ENCODE data around the gene OR3A2. TPM values are rescaled to one million over a fixed set of nuclear protein-coding genes. Genes with fewer than 3 reads are reported as not detected.

Gene OR3A2
- total RNA-seq, 1 experiment from 2014 or later = not detected

GRCh38 chr17:3401786-3402185, 15.7 kb upstream of the OR3A2 start:
- WGBS (ENCODE audit: extremely low coverage, insufficient read length, low lambda C conversion rate) = 100% methylated on average over 1 of the region's 2 CpGs
- Mint-ChIP-seq H3K27me3 (ENCODE audit: low read depth) (peaks cover 4% of the 10 kb centered on the region; the same call in 1 of the 2 replicates), H3K36me3 (ENCODE audit: insufficient read depth in 1 of 3, low read depth in 3 of 3) (peaks cover 0 to 19% (median 0%) of the 10 kb centered on the region in 3 experiments; a peak in 2 of 7 replicates), H3K4me3 (no peak overlapping the region), H3K9me3 (peaks cover 62 to 85% of the 10 kb centered on the region in 2 experiments), H3K4me1 (no peaks in the 10 kb centered on the region), H3K27ac (no peak overlapping the region)
- Histone ChIP-seq H3K4me1 (ENCODE audit: insufficient read depth, low read length) (no peaks in the 10 kb centered on the region), H3T11ph (ENCODE audit: low read length) (no peak overlapping the region), H3K27ac (ENCODE audit: insufficient read length, low read depth, low read length) (no peak overlapping the region), H3K9ac (ENCODE audit: extremely low read depth, insufficient read length, low read length) (no peak overlapping the region), H2BK12ac (ENCODE audit: insufficient read length, low read depth, low read length) (no peak overlapping the region), H2BK20ac (ENCODE audit: low read depth, low read length, poor library complexity, severe bottlenecking) (no peak overlapping the region), H2BK15ac (ENCODE audit: low read depth, low read length) (no peak overlapping the region), H3K79me1 (ENCODE audit: insufficient read depth, low read depth, low read length, poor library complexity, severe bottlenecking) (no peaks in the 10 kb centered on the region), H3K23ac (ENCODE audit: insufficient read length, low read depth, low read length) (no peak overlapping the region), H4K5ac (ENCODE audit: insufficient read length, low read depth, low read length) (no peak overlapping the region), H3K79me2 (ENCODE audit: insufficient read depth, low read length) (no peaks in the 10 kb centered on the region), H3K18ac (ENCODE audit: insufficient read length, low read depth, low read length) (no peak overlapping the region), H2AFZ (ENCODE audit: low read length) (no peak overlapping the region), H4K91ac (ENCODE audit: insufficient read length, low read depth, low read length) (no peak overlapping the region), H2BK120ac (ENCODE audit: low read depth, low read length, poor library complexity, severe bottlenecking) (no peak overlapping the region), H3K27me3 (ENCODE audit: insufficient read depth, low read length) (no peaks in the 10 kb centered on the region), H3K56ac (ENCODE audit: insufficient read length, low read depth, low read length) (no peak overlapping the region), H3K9me3 (ENCODE audit: control insufficient read depth, low read depth, low read length) (peaks cover 29% of the 10 kb centered on the region), H3K14ac (ENCODE audit: insufficient read depth, low read length) (no peak overlapping the region), H2BK5ac (ENCODE audit: insufficient read length, low read length) (no peak overlapping the region), H3K4ac (ENCODE audit: low read depth, low read length) (no peak overlapping the region), H3K4me2 (ENCODE audit: insufficient read depth, insufficient read length, low read length) (no peak overlapping the region), H3K23me2 (ENCODE audit: insufficient read length, low read depth, low read length, poor library complexity, severe bottlenecking) (no peaks in the 10 kb centered on the region), H4K20me1 (ENCODE audit: control insufficient read depth, insufficient read depth, insufficient read length) (no peaks in the 10 kb centered on the region), H2AK5ac (ENCODE audit: insufficient read length, low read length) (no peak overlapping the region), H4K8ac (replicated peaks; ENCODE audit: insufficient read length, low read depth, low read length) (no peak overlapping the region)
- no peak for TF ChIP-seq CTCF (conservative IDR thresholded peaks at IDR 0.05)
- no peak for DNase-seq
